GM12878 (cell line): ENCODE results near the gene CCR8. TPM values are rescaled to one million over a fixed set of nuclear protein-coding genes. Genes with fewer than 3 reads are reported as not detected.

Source experiments
- ATF2 ChIP-seq: IDR thresholded peaks from 2 replicates; pipeline ENCODE4 v1.6.1; 2012; ENCODE audit warnings: low read length, inconsistent platforms
- BHLHE40 ChIP-seq, 2 experiments: fragments of 450-650 bp in 1 of 2; IDR thresholded peaks; 2 replicates each; pipeline ENCODE4 v1.6.1; 2011 to 2017; ENCODE audit warnings: low read depth in 2 of 2, borderline replicate concordance in 1 of 2, improper control_type of control experiment in 1 of 2, low read length in 1 of 2, mild to moderate bottlenecking in 1 of 2
- BRCA1 ChIP-seq: IDR thresholded peaks from 2 replicates; pipeline ENCODE4 v1.6.1; 2011; ENCODE audit warnings: low read depth, low read length, improper control_type of control experiment
- CHD2 ChIP-seq: IDR thresholded peaks from 2 replicates; pipeline ENCODE4 v1.6.1; 2011; ENCODE audit warnings: low read depth, low read length, improper control_type of control experiment, borderline replicate concordance
- CHD4 ChIP-seq: fragments of 200-600 bp; sonication (generic); IDR thresholded peaks from 2 replicates; pipeline ENCODE4 v1.6.1; 2016; ENCODE audit warnings: mild to moderate bottlenecking
- EP300 ChIP-seq, 2 experiments: fragments of 150-350 bp in 1 of 2; IDR thresholded peaks; 2 replicates each; pipeline ENCODE4 v1.6.1; 2011 to 2012; ENCODE audit warnings: low read depth in 2 of 2, low read length in 2 of 2, borderline replicate concordance in 1 of 2, improper control_type of control experiment in 1 of 2, inconsistent platforms in 1 of 2; ENCODE audit not compliant: control insufficient read depth in 1 of 2
- IKZF2 ChIP-seq, 2 experiments: fragments of 450-650 bp; IDR thresholded peaks; 2 replicates each; pipeline ENCODE4 v1.6.1; 2017; ENCODE audit warnings: mild to moderate bottlenecking in 2 of 2, moderate library complexity in 2 of 2
- JUNB ChIP-seq: IDR thresholded peaks from 2 replicates; pipeline ENCODE4 v1.6.1; 2016; ENCODE audit warnings: antibody characterized with exemption, mild to moderate bottlenecking
- NR2C2 ChIP-seq: IDR thresholded peaks from 2 replicates; pipeline ENCODE4 v1.6.1; 2011; ENCODE audit warnings: borderline replicate concordance, low read depth; ENCODE audit not compliant: control insufficient read depth, insufficient read length
- SIX5 ChIP-seq: IDR thresholded peaks from 2 replicates; pipeline ENCODE4 v1.6.1; 2011; ENCODE audit warnings: mild to moderate bottlenecking, low read depth, low read length, moderate library complexity; ENCODE audit not compliant: severe bottlenecking
- SMARCA5 ChIP-seq: fragments of 450-650 bp; IDR thresholded peaks from 2 replicates; pipeline ENCODE4 v1.6.1; 2017; ENCODE audit warnings: mild to moderate bottlenecking
- SMC3 ChIP-seq: IDR thresholded peaks from 2 replicates; pipeline ENCODE4 v1.6.1; 2011; ENCODE audit warnings: low read length, improper control_type of control experiment, borderline replicate concordance
- SREBF2 ChIP-seq: IDR thresholded peaks from 2 replicates; pipeline ENCODE4 v1.6.1; 2012; ENCODE audit warnings: mild to moderate bottlenecking, low read length
- SUPT20H ChIP-seq: IDR thresholded peaks from 2 replicates; pipeline ENCODE4 v1.6.1; 2011; ENCODE audit warnings: low read depth, mild to moderate bottlenecking, low read length, moderate library complexity, borderline replicate concordance; ENCODE audit not compliant: control insufficient read depth
- TARDBP ChIP-seq: IDR thresholded peaks from 2 replicates; pipeline ENCODE4 v1.6.1; 2016; ENCODE audit warnings: borderline replicate concordance
- TBL1XR1 ChIP-seq: IDR thresholded peaks from 2 replicates; pipeline ENCODE4 v1.6.1; 2012; ENCODE audit warnings: low read depth, low read length, improper control_type of control experiment
- WRNIP1 ChIP-seq: IDR thresholded peaks from 2 replicates; pipeline ENCODE4 v1.6.1; 2011; ENCODE audit warnings: low read depth, low read length, improper control_type of control experiment, borderline replicate concordance
- ZNF24 ChIP-seq: fragments of 450-650 bp; IDR thresholded peaks from 2 replicates; pipeline ENCODE4 v1.6.1; 2017; ENCODE audit warnings: antibody characterized with exemption, mild to moderate bottlenecking
- ZNF622 ChIP-seq: fragments of 450-650 bp; IDR thresholded peaks from 2 replicates; pipeline ENCODE4 v1.6.1; 2017; ENCODE audit warnings: mild to moderate bottlenecking, inconsistent platforms
- polyA plus RNA-seq, 11 experiments: library from polyadenylated mRNA; depleted of rRNA in 4 of 11; unstranded in 6 of 11; stranded (reverse) in 5 of 11; fragments of >200 nt; fragmentation: Nextera tagmentation in 4 of 11; fragmentation: Illumina TruSeq in 1 of 11; extraction: Ambion mirVana in 4 of 11; extraction: Trizol in 1 of 11; gene quantifications; 1 replicate in 1 of 11; 2 replicates in 10 of 11; pipeline versions ENCODE4 v1.2.1 to v1.2.3, GENCODE V29; 2011 to 2016; ENCODE audit warnings: inconsistent platforms in 2 of 11, missing spikeins in 2 of 11, low read depth in 1 of 11
- total RNA-seq, 4 experiments: library from RNA; depleted of rRNA in 3 of 4; stranded (reverse); fragments of >200 nt in 3 of 4; fragmentation: Illumina TruSeq in 1 of 4; extraction: Trizol in 1 of 4; gene quantifications; 2 replicates each; pipeline versions ENCODE4 v1.2.1 to v1.2.3, GENCODE V29; 2013 to 2021
- TF ChIP-seq, protein P1 (sequence below): IDR thresholded peaks from 2 replicates; pipeline ENCODE4 v1.6.1; 2011; ENCODE audit warnings: low read depth, low read length, improper control_type of control experiment, borderline replicate concordance
- TF ChIP-seq, protein P2 (sequence below): fragments of 450-650 bp; conservative IDR thresholded peaks from 2 replicates; pipeline ENCODE4 v1.6.1; 2017; ENCODE audit warnings: mild to moderate bottlenecking, moderate library complexity
- TF ChIP-seq, protein P3 (sequence below): IDR thresholded peaks from 2 replicates; pipeline ENCODE4 v1.6.1; 2012; ENCODE audit warnings: low read depth, low read length, improper control_type of control experiment
- TF ChIP-seq, protein P4 (sequence below): fragments of 450-650 bp; IDR thresholded peaks from 2 replicates; pipeline ENCODE4 v1.6.1; 2018; ENCODE audit warnings: mild to moderate bottlenecking, low read depth, moderate library complexity; ENCODE audit not compliant: partially characterized antibody

CCR8 gene
- total and polyA plus RNA-seq, 10 of the 15 experiments (the other 5 are each of a cell fraction or from before 2014, with no cell fraction given): 5.2 to 28.8 (median 15.6) TPM

GRCh38 chr3:39288300-39288808, 41.2 kb upstream of the CCR8 start (continued):
- TF ChIP-seq BRCA1 (no peak), ZNF24 (no peak), CHD4 (no peak), SUPT20H (no peak), NR2C2 (no peak), TBL1XR1 (peak; percentile 76; the same call in 1 of the 2 replicates), BHLHE40 (IDR thresholded peaks at IDR 0.05; ENCODE audit: borderline replicate concordance in 1 of 2, low read depth in 2 of 2, low read length in 1 of 2) (peak; percentile 54 to 70; a peak in 3 of 4 replicates), SREBF2 (no peak), EP300 (IDR thresholded peaks at IDR 0.05; ENCODE audit: borderline replicate concordance in 1 of 2, control insufficient read depth in 1 of 2, low read depth in 2 of 2, low read length in 2 of 2) (peak in 1 of 2 experiments; percentile 65; a peak in 2 of 4 replicates), TARDBP (no peak), SMARCA5 (peak; percentile 71), CHD2 (peak; percentile 67; the same call in 1 of the 2 replicates), SIX5 (no peak), IKZF2 (IDR thresholded peaks at IDR 0.05) (peak; percentile 83 to 86), WRNIP1 (peak; percentile 94; the same call in 1 of the 2 replicates), ATF2 (no peak), SMC3 (peak; percentile 100), JUNB (peak; percentile 43), ZNF622 (no peak)
- TF ChIP-seq, protein P1, sequence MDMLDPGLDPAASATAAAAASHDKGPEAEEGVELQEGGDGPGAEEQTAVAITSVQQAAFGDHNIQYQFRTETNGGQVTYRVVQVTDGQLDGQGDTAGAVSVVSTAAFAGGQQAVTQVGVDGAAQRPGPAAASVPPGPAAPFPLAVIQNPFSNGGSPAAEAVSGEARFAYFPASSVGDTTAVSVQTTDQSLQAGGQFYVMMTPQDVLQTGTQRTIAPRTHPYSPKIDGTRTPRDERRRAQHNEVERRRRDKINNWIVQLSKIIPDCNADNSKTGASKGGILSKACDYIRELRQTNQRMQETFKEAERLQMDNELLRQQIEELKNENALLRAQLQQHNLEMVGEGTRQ: no peak
- TF ChIP-seq, protein P2, sequence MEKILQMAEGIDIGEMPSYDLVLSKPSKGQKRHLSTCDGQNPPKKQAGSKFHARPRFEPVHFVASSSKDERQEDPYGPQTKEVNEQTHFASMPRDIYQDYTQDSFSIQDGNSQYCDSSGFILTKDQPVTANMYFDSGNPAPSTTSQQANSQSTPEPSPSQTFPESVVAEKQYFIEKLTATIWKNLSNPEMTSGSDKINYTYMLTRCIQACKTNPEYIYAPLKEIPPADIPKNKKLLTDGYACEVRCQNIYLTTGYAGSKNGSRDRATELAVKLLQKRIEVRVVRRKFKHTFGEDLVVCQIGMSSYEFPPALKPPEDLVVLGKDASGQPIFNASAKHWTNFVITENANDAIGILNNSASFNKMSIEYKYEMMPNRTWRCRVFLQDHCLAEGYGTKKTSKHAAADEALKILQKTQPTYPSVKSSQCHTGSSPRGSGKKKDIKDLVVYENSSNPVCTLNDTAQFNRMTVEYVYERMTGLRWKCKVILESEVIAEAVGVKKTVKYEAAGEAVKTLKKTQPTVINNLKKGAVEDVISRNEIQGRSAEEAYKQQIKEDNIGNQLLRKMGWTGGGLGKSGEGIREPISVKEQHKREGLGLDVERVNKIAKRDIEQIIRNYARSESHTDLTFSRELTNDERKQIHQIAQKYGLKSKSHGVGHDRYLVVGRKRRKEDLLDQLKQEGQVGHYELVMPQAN: no peak; the same call in 1 of the 2 replicates
- TF ChIP-seq, protein P3, sequence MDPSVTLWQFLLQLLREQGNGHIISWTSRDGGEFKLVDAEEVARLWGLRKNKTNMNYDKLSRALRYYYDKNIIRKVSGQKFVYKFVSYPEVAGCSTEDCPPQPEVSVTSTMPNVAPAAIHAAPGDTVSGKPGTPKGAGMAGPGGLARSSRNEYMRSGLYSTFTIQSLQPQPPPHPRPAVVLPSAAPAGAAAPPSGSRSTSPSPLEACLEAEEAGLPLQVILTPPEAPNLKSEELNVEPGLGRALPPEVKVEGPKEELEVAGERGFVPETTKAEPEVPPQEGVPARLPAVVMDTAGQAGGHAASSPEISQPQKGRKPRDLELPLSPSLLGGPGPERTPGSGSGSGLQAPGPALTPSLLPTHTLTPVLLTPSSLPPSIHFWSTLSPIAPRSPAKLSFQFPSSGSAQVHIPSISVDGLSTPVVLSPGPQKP: no peak
- TF ChIP-seq, protein P4, sequence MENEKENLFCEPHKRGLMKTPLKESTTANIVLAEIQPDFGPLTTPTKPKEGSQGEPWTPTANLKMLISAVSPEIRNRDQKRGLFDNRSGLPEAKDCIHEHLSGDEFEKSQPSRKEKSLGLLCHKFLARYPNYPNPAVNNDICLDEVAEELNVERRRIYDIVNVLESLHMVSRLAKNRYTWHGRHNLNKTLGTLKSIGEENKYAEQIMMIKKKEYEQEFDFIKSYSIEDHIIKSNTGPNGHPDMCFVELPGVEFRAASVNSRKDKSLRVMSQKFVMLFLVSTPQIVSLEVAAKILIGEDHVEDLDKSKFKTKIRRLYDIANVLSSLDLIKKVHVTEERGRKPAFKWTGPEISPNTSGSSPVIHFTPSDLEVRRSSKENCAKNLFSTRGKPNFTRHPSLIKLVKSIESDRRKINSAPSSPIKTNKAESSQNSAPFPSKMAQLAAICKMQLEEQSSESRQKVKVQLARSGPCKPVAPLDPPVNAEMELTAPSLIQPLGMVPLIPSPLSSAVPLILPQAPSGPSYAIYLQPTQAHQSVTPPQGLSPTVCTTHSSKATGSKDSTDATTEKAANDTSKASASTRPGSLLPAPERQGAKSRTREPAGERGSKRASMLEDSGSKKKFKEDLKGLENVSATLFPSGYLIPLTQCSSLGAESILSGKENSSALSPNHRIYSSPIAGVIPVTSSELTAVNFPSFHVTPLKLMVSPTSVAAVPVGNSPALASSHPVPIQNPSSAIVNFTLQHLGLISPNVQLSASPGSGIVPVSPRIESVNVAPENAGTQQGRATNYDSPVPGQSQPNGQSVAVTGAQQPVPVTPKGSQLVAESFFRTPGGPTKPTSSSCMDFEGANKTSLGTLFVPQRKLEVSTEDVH: no peak
